Heart right ventricle (tissue), 16 donors: ENCODE measurements around the gene PCARE. TPM values are rescaled to one million over a fixed set of nuclear protein-coding genes. Genes with fewer than 3 reads are reported as not detected.

Experiments used
- ATAC-seq, 8 donors: fragments of 200-7000 bp; cut with Tn5 transposase; one replicate each; pipeline ENCODE4 v1.9.1; 2020; ENCODE audit warnings: mild to moderate bottlenecking in 8 of 8, moderate library complexity in 8 of 8, moderate number of reproducible peaks in 1 of 8
- DNase-seq, 2 donors: peaks; one replicate each; pipeline ENCODE4 v3.0.0-alpha.2; 2020
- H3K27ac ChIP-seq, 10 donors: fragments of 200-600 bp; sonication (generic) in 2 of 10; one replicate each; pipeline versions ENCODE4 v1.5.0 to v1.8.0; 2020 to 2022; ENCODE audit warnings: mild to moderate bottlenecking in 3 of 10
- H3K27me3 ChIP-seq, 7 donors: fragments of 200-600 bp; one replicate each; pipeline ENCODE4 v1.8.0; 2021 to 2022; ENCODE audit warnings: mild to moderate bottlenecking in 2 of 7
- H3K36me3 ChIP-seq, 9 donors: fragments of 200-600 bp; sonication (generic) in 1 of 9; one replicate each; pipeline versions ENCODE4 v1.5.0 to v1.8.0; 2020 to 2022; ENCODE audit warnings: mild to moderate bottlenecking in 2 of 9
- H3K4me1 ChIP-seq, 9 donors: fragments of 200-600 bp; sonication (generic) in 1 of 9; one replicate each; pipeline versions ENCODE4 v1.5.0 to v1.8.0; 2020 to 2022; ENCODE audit warnings: mild to moderate bottlenecking in 4 of 9
- H3K4me3 ChIP-seq, 10 donors: fragments of 200-600 bp; sonication (generic) in 2 of 10; one replicate each; pipeline versions ENCODE4 v1.5.0 to v1.8.0; 2020 to 2022; ENCODE audit warnings: mild to moderate bottlenecking in 7 of 10, moderate library complexity in 2 of 10
- H3K9me3 ChIP-seq, 11 donors: fragments of 200-600 bp in 10 of 11; sonication (generic) in 2 of 11; one replicate each; pipeline versions ENCODE4 v1.5.0 to v1.8.0; 2013 to 2022; ENCODE audit warnings: mild to moderate bottlenecking in 2 of 11, control low read depth in 1 of 11, moderate library complexity in 1 of 11
- CTCF ChIP-seq, 9 donors: fragments of 200-600 bp; sonication (generic) in 2 of 9; IDR thresholded peaks; one replicate each; pipeline versions ENCODE4 v1.5.0 to v1.8.0; 2021 to 2022; ENCODE audit warnings: antibody characterized with exemption in 9 of 9, mild to moderate bottlenecking in 5 of 9, moderate library complexity in 1 of 9
- WGBS, 2 donors: extraction: QIAGEN DNeasy Blood & Tissue Kit; methylation state at CpG; one replicate each; pipeline ENCODE4 v1.1.7; 2013; ENCODE audit warnings: inconsistent platforms in 1 of 2; 5-methylcytosine and 5-hydroxymethylcytosine counted together
- intact Hi-C, 10 donors: fragments of 100-400 bp; cut with DNase I; formaldehyde crosslinking; loops; one replicate each; pipeline versions ENCODE4 v1.11.1 to v1.14.2; 2022
- polyA plus RNA-seq, 2 donors: library from polyadenylated mRNA; stranded (reverse); fragments of 200-250 nt; gene quantifications; one replicate each; pipeline ENCODE4 v1.2.3, GENCODE V29; 2013
- total RNA-seq, 10 donors: library from RNA; stranded (reverse); fragmentation: NEBNext Ultra II Directional in 3 of 10; extraction: Animal tissue kit (Norgen Biotek cat#: 25700) in 3 of 10; gene quantifications; one replicate each; pipeline versions ENCODE4 v1.2.1 to v1.2.4, GENCODE V29; 2021 to 2023
- donor health status: Arrhythmogenic right ventricular cardiomyopathy.
- donor health status: ischemic (EF 13 %, LVEDD 7.1; RV severe dilation, severe dysfunction).
- donor health status: healthy with polysubstance abuse.
- donor health status: DM: no; HTN: yes; CAD: no.
- donor health status: DM: no; HTN: no; CAD: no.
- donor health status: ischemic (EF 25% LVEDD 6.9; RV normal size, moderate dysfunction).
- donor health status: ischemic (EF 25% LVEDD 5.7; RV mildly dilated, moderate dysfunction).
- donor health status: healthy.
- donor health status: DM: yes; HTN: yes; CAD: no.
- donor health status: Ischemic cardiomyopathy.
- donor health status: ischemic (EF 35%, LVEDD 5.7; RV mildly dilated, moderate dysfunction).
- donor health status: nonischemic (EF 11% LVEDD 7.7; RV severe dilation, severe dysfunction).
- donor health status: DM: yes; HTN: yes; CAD: no.
- donor health status: PGD.
- donor health status: ischemic (EF 29% LVEDD 5.4; RV normal size, mild dysfunction).
- donor health status: nonischemic (EF 23%, LVEDD 6.1; RV moderate dilation, normal function).

Gene PCARE
- total and polyA plus RNA-seq, 12 donors, result 0.04 to 3.3 (median 1.1) TPM

- WGBS, 2 donors, result 88 to 93% methylated on average over 1 of the region's 1 CpG
- intact Hi-C loops, result no loop called here
- ATAC-seq (no peak), DNase-seq (no peak)
- H3K27ac ChIP-seq, result no peak overlapping the region
- H3K36me3 ChIP-seq, result no peaks in the 10 kb centered on the region
- H3K27me3 ChIP-seq, result no peaks in the 10 kb centered on the region
- H3K9me3 ChIP-seq, result no peaks in the 10 kb centered on the region
- no peak overlapping the region for H3K4me3 ChIP-seq
- H3K4me1 ChIP-seq, result peaks cover 0 to 16% (median 5%) of the 10 kb centered on the region in 9 donors
- no peak for TF ChIP-seq CTCF (IDR thresholded peaks at IDR 0.05)
These were observed 14.7 kb downstream of the PCARE start for GRCh38 chr2:29059624-29060023.

- intact Hi-C loops, result no loop called here
- WGBS, 2 donors, result 85 to 87% methylated on average over 4 of the region's 4 CpGs
These were observed 17.3 kb downstream of the PCARE start for GRCh38 chr2:29057006-29057405.

GRCh38 chr2:29056452-29056851, 17.9 kb downstream of the PCARE start:
- no peak overlapping the region for H3K4me3 ChIP-seq
- no peak for DNase-seq
- WGBS, 2 donors, result 92% methylated on average over 5 of the region's 5 CpGs
- no peaks in the 10 kb centered on the region for H3K27me3 ChIP-seq
- ATAC-seq, result no peak
- no peaks in the 10 kb centered on the region for H3K9me3 ChIP-seq
- no peaks in the 10 kb centered on the region for H3K36me3 ChIP-seq
- intact Hi-C loops, result no loop called here
- peaks cover 0 to 10% (median 0%) of the 10 kb centered on the region in 9 donors for H3K4me1 ChIP-seq
- no peak for TF ChIP-seq CTCF (IDR thresholded peaks at IDR 0.05)
- H3K27ac ChIP-seq, result no peak overlapping the region

More at GRCh38 chr2:29057006-29057405, 17.3 kb downstream of the PCARE start:
- H3K36me3 ChIP-seq, result no peaks in the 10 kb centered on the region
- DNase-seq (no peak), ATAC-seq (no peak)
- H3K4me3 ChIP-seq, result no peak overlapping the region
- no peaks in the 10 kb centered on the region for H3K27me3 ChIP-seq
- no peak overlapping the region for H3K27ac ChIP-seq
- no peak for TF ChIP-seq CTCF (IDR thresholded peaks at IDR 0.05)
- peaks cover 0 to 10% (median 0%) of the 10 kb centered on the region in 9 donors for H3K4me1 ChIP-seq
- H3K9me3 ChIP-seq, result no peaks in the 10 kb centered on the region

- Histone ChIP-seq H3K27me3 (no peaks in the 10 kb centered on the region), H3K9me3 (no peaks in the 10 kb centered on the region), H3K36me3 (no peaks in the 10 kb centered on the region), H3K27ac (no peak overlapping the region), H3K4me3 (no peak overlapping the region), H3K4me1 (peaks cover 0 to 10% (median 0%) of the 10 kb centered on the region in 9 donors)
- ATAC-seq (no peak), DNase-seq (no peak)
- 98 to 100% methylated on average over 1 of the region's 1 CpG for WGBS, 2 donors
- TF ChIP-seq CTCF (IDR thresholded peaks at IDR 0.05), result no peak
- intact Hi-C loops, result no loop called here
These were observed 18.7 kb downstream of the PCARE start for GRCh38 chr2:29055601-29056000.
